NT2/D1 (cell line): ENCODE measurements around the gene UNC80.

Experiments
- SUZ12 ChIP-seq: IDR thresholded peaks from 2 replicates; pipeline ENCODE4 v1.6.1; 2011; ENCODE audit not compliant: insufficient read length, insufficient read depth; ENCODE audit errors: extremely low read depth
- YY1 ChIP-seq: IDR thresholded peaks from 2 replicates; pipeline ENCODE4 v1.6.1; 2011; ENCODE audit not compliant: insufficient read length, insufficient read depth
- ZNF274 ChIP-seq: IDR thresholded peaks from 2 replicates; pipeline ENCODE4 v1.6.1; 2011; ENCODE audit warnings: mild to moderate bottlenecking, low read depth, low read length

DNA sequence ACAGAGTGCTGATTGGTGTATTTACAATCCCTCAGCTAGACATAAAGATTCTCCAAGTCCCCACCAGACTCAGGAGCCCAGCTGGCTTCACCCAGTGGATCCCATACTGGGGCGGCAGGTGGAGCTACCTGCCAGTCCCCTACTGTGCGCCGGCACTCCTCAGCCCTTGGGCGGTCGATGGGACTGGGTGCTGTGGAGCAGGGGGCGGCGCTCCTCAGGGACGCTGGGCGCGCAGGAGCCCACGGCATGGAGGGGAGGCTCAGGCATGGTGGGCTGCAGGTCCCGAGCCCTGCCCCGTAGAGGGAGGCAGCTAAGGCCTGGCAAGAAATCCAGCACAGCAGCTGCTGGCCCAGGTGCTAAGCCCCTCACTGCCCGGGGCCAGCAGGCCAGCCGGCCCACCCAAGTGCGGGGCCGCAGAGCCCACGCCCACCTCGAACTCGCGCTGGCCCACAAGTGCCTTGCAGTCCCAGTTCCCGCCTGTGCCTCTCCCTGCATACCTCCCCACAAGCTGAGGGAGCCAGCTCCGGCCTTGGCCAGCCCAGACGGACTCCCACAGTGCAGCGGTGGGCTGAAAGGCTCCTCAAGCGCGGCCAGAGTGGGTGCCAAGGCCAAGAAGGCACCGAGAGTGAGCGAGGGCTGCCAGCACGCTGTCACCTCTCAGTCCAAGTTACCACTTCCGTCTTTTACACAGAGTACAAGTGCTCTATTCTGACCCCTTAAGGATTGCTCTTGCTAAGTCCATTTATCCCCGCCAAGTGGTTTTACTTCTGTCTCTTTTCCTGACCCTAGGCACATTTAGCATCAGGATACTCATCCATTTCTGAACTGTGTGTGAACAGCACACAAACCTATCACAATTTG is 229.1 kb downstream of the UNC80 start:
- TF ChIP-seq ZNF274 (no peak), YY1 (no peak), SUZ12 (no peak)
